HG03064 (cell line): Measurements from ENCODE around the gene LRRC56.
A peak's percentile ranks its signal among the peaks of the same experiment; 100 is the strongest.
"Not testable (repeated sequence)": the region's sequence is repeated elsewhere in the genome, so short reads cannot be mapped to it uniquely, and the experiment has no call there.

Source experiments
- ATAC-seq: cut with Tn5 transposase; IDR thresholded peaks from one replicate; pipeline ENCODE4 v1.9.1; 2021; ENCODE audit warnings: low read depth; ENCODE audit not compliant: unreplicated experiment

Gene LRRC56

GRCh38 chr11:501001-501682, 36.2 kb upstream of the LRRC56 start:
- no peak for ATAC-seq

- ATAC-seq, result no peak
Measured at GRCh38 chr11:501683-502287, 35.5 kb upstream of the LRRC56 start.

- no peak for ATAC-seq
Measured at GRCh38 chr11:502288-503178, 34.8 kb upstream of the LRRC56 start.

GRCh38 chr11:503179-503981, 33.9 kb upstream of the LRRC56 start:
- no peak for ATAC-seq

GRCh38 chr11:504053-504993, 33.0 kb upstream of the LRRC56 start:
- ATAC-seq, result no peak

GRCh38 chr11:504994-505344, 32.4 kb upstream of the LRRC56 start:
- no peak for ATAC-seq

DNA sequence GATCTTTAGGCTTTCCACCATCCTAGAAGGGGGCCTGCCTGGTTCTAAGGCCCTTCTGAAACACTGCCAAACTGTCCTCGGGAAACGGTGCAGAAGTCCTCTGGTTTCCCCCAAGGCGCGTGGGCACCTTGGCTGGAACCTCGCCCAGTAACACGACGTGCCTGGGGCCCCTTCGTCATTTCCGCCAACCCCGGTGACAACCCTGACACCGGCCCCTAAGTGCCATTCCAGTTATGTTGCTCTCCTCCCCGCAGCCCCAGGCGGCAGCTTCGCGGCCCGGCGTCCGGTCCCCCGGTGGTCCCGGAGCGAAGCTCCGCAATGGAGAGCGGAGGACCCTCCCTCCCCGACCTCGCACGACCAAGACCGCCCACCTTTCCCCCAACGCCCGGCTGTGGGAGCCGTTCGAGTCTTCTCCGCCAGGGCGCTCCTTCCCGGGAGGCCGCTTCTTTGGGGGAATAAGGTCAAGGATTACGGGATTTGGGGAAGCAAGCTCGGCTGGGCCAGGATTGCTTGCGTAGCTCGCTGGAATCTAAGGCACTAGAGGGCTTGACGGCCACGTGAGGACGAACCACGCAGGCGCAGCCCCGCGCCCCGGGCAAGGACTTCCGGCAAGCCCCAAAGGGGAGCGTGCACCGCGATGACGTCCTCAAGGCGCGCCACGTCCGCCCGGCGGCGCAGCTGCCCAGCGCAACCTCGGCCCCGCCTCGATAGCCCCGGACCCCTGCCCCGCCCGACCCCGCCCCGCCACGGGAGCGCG, 30.9 kb upstream of the LRRC56 start:
- ATAC-seq, result peak; percentile 60

- peak; percentile 38 for ATAC-seq
Measured at GRCh38 chr11:506995-507726, 30.2 kb upstream of the LRRC56 start, which contains the start of gene RNH1. RNH1 (minus strand) TSS chr11:507242; CDS start chr11:502162, 5,080 bp downstream.

DNA sequence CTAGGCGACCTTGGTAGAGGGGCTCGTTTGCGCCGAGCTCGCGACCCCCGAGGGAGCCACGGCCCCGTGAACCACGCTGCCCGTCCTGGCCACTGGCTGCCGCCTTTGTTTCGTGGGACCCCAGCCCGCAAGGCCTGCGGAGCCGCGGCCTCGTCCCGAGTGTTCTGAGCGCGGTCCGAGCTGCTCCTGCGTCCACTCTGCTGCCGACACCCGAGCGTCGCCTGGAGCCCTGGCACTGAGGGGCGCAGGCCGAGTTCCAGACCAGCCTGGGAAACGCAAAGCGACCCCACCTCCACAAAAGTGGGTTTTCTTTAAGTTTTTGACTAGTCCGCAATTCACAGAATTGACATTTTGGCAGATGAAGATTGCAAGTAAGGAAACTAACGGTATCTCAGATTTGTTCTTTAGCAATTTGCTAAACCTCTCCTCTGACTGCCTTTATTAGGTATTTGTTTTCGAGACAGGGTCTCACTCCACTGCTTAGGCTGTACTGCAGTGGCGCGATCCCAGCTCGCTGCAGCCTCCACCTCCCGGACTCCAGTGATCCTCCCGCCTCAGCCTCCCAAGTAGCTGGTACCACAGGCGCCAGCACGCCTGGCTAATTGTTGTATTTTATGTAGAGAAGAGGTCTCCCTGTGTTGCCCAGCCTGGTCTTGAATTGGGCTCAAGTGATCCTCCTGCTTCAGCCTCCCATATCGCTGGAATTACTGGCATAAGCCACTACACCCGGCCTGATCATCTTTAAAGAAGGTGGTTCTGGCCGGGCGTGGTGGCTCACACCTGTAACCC, 29.4 kb upstream of the LRRC56 start:
- ATAC-seq, result no peak

DNA sequence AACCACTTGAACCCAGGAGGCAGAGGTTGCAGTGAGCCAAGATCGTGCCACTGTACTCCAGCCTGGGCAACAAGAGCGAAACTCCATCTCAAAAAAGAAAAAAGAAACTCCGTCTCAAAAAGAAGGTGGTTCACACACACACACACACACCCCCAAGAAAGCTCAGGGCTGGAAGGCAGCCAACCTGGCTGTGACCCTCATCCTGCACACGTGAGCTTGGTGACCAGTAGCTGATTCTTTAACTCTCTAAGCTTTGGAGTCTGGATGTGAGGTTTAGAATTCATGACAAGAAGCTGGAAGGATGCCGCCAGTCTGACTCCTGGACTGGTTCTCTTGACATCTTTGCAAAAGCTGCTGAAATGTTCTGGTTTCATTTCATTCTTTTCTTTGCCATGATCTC, 28.4 kb upstream of the LRRC56 start:
- ATAC-seq, result no peak

- ATAC-seq, result no peak
Measured at GRCh38 chr11:512761-513595, 24.3 kb upstream of the LRRC56 start.

- ATAC-seq, result no peak
Measured at GRCh38 chr11:514606-515005, 22.7 kb upstream of the LRRC56 start.

GRCh38 chr11:515131-515530, 22.2 kb upstream of the LRRC56 start:
- no peak for ATAC-seq

- no peak for ATAC-seq
Measured at GRCh38 chr11:516400-516799, 20.9 kb upstream of the LRRC56 start.

GRCh38 chr11:516918-517685, 20.2 kb upstream of the LRRC56 start:
- not testable (repeated sequence) for ATAC-seq
